Neural progenitor cell (in vitro differentiated cells): ENCODE data around the gene CORO7.

Experiments
- CTCF ChIP-seq: fragments of 200-600 bp; sonication (generic); IDR thresholded peaks from 2 replicates; pipeline ENCODE4 v1.5.1; 2017; ENCODE audit warnings: antibody characterized with exemption, mild to moderate bottlenecking
- EZH2 ChIP-seq: fragments of 200-600 bp; sonication (generic); IDR thresholded peaks from 2 replicates; pipeline ENCODE4 v1.6.1; 2017; ENCODE audit warnings: antibody characterized with exemption, mild to moderate bottlenecking, moderate library complexity

GRCh38 chr16:4442371-4442770 is 26.0 kb upstream of the CORO7 start:
- no peak for TF ChIP-seq CTCF
- no peak for TF ChIP-seq EZH2
